Vagina (tissue), 2 donors: ENCODE measurements around the gene TNK1.

ENCODE experiments used
- CTCF ChIP-seq, 3 experiments: fragments of 450-650 bp in 2 of 3; fragments of 200-600 bp in 1 of 3; sonication (generic) in 1 of 3; IDR thresholded peaks; one replicate each; pipeline ENCODE4 v1.5.1; 2017 to 2019; ENCODE audit warnings: antibody characterized with exemption in 3 of 3, mild to moderate bottlenecking in 2 of 3, moderate library complexity in 2 of 3
- POLR2AphosphoS5 ChIP-seq, 2 donors: sonication (generic); formaldehyde crosslinking; IDR thresholded peaks; one replicate each; pipeline ENCODE4 v1.9.0; 2017; ENCODE audit warnings: antibody characterized with exemption in 2 of 2, mild to moderate bottlenecking in 2 of 2, low read depth in 1 of 2; ENCODE audit not compliant: insufficient read depth in 1 of 2

GRCh38 chr17:7407485-7408251 is 26.8 kb downstream of the TNK1 start, which contains the start of gene NLGN2:
- TF ChIP-seq POLR2AphosphoS5 (IDR thresholded peaks at IDR 0.05; ENCODE audit: insufficient read depth in 1 of 2, low read depth in 1 of 2) (no peak), CTCF (IDR thresholded peaks at IDR 0.05) (no peak)
